GM08714 (cell line): Measurements from ENCODE around the gene EPB41L4A.

ENCODE experiments used
- H3K4me3 ChIP-seq: fragments of 200-500 bp; sonication (Bioruptor generic); 2 replicates; pipeline ENCODE4 v1.5.1; 2014; ENCODE audit warnings: mild to moderate bottlenecking, low read length, inconsistent platforms
- ZNF274 ChIP-seq: IDR thresholded peaks from 2 replicates; pipeline ENCODE4 v1.6.1; 2012; ENCODE audit warnings: mild to moderate bottlenecking, low read depth, low read length

EPB41L4A gene

GRCh38 chr5:112351225-112351624 is 67.9 kb downstream of the EPB41L4A start:
- TF ChIP-seq ZNF274: no peak

GRCh38 chr5:112350626-112351025 is 68.5 kb downstream of the EPB41L4A start:
- TF ChIP-seq ZNF274: no peak
- no peak overlapping the region for H3K4me3 ChIP-seq

More at GRCh38 chr5:112351225-112351624, 67.9 kb downstream of the EPB41L4A start:
- H3K4me3 ChIP-seq: no peak overlapping the region

GRCh38 chr5:112349371-112349770 is 69.7 kb downstream of the EPB41L4A start:
- H3K4me3 ChIP-seq: no peak overlapping the region
- no peak for TF ChIP-seq ZNF274

- no peak overlapping the region for H3K4me3 ChIP-seq
- no peak for TF ChIP-seq ZNF274
Observed at GRCh38 chr5:112348915-112349314, 70.2 kb downstream of the EPB41L4A start.

GRCh38 chr5:112348387-112348786 is 70.7 kb downstream of the EPB41L4A start:
- no peak for TF ChIP-seq ZNF274
- H3K4me3 ChIP-seq: no peak overlapping the region

GRCh38 chr5:112346411-112347044 is 72.5 kb downstream of the EPB41L4A start:
- H3K4me3 ChIP-seq: peak overlapping the region; percentile 20; the same call in 1 of the 2 replicates
- no peak for TF ChIP-seq ZNF274

GRCh38 chr5:112344540-112344939 is 74.5 kb downstream of the EPB41L4A start:
- no peak for TF ChIP-seq ZNF274
- H3K4me3 ChIP-seq: no peak overlapping the region

GRCh38 chr5:112342389-112342788 is 76.7 kb downstream of the EPB41L4A start:
- no peak for TF ChIP-seq ZNF274
- no peak overlapping the region for H3K4me3 ChIP-seq

- no peak for TF ChIP-seq ZNF274
- H3K4me3 ChIP-seq: no peak overlapping the region
Observed at GRCh38 chr5:112339761-112340160, 79.3 kb downstream of the EPB41L4A start.

- no peak for TF ChIP-seq ZNF274
- H3K4me3 ChIP-seq: no peak overlapping the region
Observed at GRCh38 chr5:112338681-112339337, 80.3 kb downstream of the EPB41L4A start.

- no peak for TF ChIP-seq ZNF274
- no peak overlapping the region for H3K4me3 ChIP-seq
Observed at GRCh38 chr5:112333331-112333781, 85.7 kb downstream of the EPB41L4A start.

- no peak overlapping the region for H3K4me3 ChIP-seq
- no peak for TF ChIP-seq ZNF274
Observed at GRCh38 chr5:112331892-112332291, 87.2 kb downstream of the EPB41L4A start.

- TF ChIP-seq ZNF274: no peak
Observed at GRCh38 chr5:112329419-112330090, 89.5 kb downstream of the EPB41L4A start.

GRCh38 chr5:112323166-112323565 is 95.9 kb downstream of the EPB41L4A start:
- TF ChIP-seq ZNF274: no peak
- H3K4me3 ChIP-seq: no peak overlapping the region

More at GRCh38 chr5:112329419-112330090, 89.5 kb downstream of the EPB41L4A start:
- peak overlapping the region; percentile 51; the same call in 1 of the 2 replicates for H3K4me3 ChIP-seq

GRCh38 chr5:112320408-112320807 is 98.7 kb downstream of the EPB41L4A start:
- no peak overlapping the region for H3K4me3 ChIP-seq
- TF ChIP-seq ZNF274: no peak
